HG03097 (cell line): ENCODE measurements around the gene GSN.

Experiments
- ATAC-seq: cut with Tn5 transposase; IDR thresholded peaks from one replicate; pipeline ENCODE4 v1.9.1; 2021; ENCODE audit not compliant: unreplicated experiment, low FRiP score

GSN gene

DNA sequence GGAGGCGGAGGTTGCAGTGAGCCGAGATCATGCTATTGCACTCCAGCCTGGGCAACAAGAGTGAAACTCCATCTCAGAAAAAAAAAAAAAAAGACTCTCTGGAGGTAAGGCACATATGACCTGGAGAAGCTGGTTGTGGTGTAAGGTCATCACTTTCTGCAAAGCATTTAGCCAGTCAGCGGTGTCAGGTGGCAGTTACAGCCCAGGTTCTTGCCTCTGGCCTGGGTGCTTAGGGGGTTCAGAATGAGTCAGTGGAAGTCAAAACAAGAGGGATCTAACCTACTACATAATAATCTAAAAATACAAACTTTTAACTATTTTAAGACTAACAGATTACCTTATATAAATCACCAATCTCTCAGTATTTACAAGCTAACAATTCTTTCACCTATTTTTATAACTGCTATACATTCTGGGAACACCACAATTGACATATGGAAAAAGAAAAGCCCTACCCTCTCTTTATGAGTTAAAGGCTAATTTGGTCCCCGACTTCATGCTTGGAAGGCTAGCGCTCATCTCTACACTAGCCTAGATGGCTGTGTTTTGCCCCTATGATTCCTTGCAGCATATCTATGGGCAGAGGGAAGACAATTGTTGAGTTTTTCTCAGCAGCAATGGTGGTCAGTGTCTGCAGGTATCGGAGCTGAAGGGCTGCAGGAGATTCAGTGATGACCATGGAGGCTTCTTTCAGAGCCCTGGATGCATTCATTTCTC is 72.9 kb downstream of the GSN start:
- ATAC-seq, result no peak

DNA sequence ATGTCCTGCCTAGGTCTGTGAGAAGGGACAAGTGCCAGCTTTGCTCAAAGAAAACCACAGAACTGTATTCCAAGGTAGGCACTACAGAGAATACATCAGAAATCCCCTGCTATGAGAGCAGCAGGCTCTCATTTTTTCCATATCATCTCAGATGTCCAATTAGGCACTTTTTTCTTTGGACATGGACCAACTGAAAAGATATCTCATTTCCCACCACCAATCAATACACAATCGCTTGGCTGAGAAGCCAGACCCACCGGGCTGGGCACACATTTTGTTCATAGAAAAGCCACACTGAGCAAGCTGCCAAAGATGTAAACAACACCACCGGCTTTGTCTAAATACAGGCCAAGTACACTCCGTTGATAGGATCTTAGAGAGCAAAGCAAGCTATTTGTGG is 76.2 kb downstream of the GSN start:
- no peak for ATAC-seq

DNA sequence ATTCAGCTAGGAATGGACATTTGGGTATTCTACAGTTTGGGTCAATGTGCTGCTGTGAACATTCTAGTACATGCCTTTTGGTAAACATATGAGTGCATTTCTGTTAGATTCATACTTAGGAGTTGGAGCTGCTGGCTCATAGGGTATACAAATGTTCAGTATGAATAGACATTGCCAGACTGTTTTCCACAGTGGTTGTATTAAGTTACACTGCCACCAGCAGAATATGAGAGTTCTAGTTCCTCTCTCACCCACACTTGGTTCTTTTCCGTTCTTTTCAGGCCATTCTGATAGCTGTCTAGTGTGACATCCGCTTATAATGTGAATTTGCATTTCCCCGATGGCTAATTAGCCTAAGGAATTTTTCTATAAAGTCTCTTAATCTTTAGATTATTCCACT is 77.1 kb downstream of the GSN start:
- ATAC-seq, result no peak

DNA sequence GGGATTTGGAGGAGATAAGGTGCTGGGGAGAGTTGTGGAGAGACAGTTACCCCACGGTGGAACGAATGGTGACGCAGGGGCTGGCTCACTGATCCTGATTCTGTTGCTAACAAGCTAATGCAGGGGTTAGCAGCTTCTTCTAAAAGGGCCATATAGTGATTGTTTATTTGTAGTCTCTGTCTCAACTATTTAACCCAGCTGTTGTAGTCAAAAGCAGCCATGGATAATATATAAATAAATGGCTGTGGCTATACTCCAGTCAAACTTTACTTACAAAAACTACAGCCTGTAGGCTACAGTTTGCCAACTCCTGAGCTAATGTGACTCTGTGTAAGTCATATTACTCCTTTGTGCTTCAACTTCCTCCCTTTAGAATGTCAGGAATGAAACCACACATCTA is 80.3 kb downstream of the GSN start:
- no peak for ATAC-seq

DNA sequence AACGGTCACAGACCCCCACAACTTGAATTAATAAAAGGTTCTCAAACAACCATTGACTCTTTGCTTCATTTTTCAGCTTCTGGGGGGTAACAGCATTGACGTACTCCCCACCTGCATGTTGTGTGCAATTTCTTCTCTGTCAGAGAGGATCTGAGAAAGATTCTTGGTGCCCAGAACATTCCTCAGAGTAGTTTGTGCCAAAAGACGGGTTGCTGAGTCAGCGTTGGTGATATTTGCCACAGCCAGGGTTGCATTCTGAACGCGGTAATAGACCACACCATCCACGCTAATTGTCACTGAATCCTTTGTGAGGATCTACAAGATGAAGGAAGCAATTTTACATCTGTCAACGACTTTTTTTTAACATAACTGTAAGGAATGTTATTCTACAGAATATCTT is 81.0 kb downstream of the GSN start:
- no peak for ATAC-seq

DNA sequence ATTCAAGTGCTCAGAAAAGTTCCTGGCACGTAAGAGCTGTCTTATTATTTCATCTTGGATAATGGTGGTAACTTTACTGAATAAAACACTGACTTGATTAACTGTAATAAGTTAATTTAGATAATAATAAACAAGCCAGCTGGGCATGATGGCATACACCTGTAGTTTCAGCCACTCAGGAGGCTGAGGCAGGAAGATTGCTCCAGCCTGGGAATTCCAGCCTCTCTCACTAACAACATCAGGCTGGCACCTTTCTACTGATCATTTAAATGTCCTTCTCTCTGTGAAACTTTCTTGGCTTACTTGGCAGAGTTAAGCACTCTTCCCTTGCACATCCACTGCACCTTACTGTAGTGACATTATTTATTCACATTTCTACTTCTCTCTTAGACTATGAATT is 82.1 kb downstream of the GSN start:
- no peak for ATAC-seq

DNA sequence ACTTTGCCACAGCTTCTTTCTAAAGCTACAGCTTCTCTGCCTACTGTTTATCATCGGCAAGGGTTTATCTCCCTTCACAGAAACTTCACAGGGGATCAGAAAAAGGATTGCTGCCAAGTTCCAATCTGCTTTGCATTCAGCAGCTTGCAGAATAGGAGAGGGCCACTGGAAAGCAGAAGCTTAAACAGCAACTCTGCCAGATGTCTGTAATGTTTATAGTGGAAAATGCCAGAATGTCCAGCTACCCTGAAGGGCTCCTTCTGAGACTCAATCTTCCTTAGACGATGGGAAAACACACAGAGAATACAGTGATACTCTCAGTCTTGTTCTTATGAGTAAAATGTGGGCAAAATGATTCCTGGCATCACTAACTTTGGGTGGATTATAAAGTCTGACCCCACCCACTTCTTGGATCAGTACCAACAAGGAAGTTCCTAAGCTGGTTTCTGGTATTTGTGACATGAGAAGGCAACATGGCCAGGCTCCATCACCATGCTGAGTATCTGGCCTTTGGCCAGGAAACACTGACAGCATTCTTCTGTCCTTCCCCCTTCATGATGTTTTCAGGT is 83.1 kb downstream of the GSN start:
- no peak for ATAC-seq

DNA sequence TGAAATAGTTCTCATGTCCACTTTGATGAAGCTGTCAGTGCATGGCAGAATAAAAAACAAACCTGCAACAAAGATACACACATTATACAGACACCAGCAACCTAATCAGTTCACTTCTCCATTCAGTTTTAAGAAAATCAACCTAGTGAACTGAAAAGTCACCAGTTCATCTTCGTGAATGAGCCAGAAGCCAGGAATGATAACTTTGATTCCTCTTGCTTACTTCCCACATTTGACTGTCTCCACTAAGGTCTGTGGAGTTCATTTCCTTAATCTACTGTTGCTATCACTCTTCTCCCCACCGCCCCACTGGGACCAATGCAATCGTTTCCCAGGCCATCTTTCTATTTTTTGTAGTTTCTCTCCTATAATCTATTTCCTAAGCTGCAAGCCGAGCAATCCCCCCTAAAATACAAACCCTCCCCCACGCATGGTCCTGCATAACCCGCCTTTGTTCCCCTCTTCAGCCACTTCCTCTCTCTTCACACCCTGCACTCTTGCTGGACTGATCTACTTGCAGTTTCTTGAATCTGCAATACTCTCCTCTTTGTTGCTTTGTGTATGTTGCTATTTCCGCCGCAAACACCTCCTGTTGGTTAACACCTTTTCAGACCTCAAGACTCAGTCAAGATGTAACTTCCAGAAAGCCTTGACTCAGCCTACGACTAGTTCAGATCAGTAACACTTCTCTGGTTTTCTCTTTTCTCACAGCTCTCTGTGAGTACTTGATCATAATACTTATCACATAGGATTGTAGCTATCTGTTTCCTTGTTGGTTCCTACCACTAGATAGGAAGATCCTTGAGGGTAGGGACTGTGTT is 85.5 kb downstream of the GSN start:
- peak; percentile 92 for ATAC-seq

DNA sequence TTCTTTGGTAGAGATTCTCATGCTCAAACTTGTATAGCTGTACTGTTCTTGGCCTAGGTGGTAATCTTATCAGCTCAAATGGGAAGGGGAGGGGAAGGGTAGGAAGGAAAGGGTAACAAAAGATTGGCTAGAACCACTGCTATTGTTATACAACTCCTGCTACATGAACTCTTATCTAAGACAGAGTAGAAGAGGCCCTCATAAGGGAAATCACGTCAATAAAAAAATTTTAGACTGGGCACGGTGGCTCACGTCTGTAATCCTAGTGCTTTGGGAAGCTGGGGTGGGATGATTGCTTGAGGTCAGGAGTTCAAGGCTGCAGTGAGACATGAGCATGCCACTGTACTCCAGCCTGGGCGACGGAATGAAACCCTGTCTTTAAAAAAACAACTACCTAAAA is 86.2 kb downstream of the GSN start:
- ATAC-seq, result no peak

DNA sequence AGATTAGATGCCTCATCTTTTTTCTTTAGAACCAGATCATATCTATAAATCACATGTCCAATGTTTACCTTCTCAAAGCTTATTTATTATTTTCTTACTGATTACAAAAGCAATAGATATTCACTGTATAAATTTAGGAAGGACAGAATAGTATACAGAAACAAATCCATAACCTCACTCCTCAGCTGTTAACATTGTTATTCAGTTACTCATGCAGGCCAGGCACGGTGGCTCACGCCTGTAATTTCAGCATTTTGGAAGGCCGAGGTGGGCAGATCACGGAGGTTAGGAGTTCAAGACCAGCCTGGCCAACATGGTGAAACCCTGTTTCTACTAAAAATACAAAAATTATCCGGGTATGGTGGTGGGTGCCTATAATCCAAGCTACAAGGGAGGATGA is 86.8 kb downstream of the GSN start:
- ATAC-seq, result no peak

DNA sequence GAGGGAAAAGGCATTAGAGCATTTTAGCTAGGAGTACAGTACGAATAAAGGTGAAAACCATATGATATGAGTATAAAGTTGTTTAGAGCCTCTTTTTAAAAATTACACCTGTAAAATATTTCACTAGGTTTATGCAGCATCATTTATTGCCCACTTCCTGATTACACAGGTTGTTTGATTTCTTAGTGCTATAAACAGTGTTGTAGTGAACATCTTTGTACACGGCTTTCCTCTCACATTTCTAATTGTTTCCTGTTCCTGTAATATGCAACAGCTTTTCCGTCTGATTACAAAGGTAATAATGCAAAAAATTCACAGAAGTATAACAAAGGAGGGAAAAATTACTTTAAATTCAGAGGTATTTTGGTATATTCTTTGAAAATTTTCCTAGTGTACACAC is 89.0 kb downstream of the GSN start:
- no peak for ATAC-seq

DNA sequence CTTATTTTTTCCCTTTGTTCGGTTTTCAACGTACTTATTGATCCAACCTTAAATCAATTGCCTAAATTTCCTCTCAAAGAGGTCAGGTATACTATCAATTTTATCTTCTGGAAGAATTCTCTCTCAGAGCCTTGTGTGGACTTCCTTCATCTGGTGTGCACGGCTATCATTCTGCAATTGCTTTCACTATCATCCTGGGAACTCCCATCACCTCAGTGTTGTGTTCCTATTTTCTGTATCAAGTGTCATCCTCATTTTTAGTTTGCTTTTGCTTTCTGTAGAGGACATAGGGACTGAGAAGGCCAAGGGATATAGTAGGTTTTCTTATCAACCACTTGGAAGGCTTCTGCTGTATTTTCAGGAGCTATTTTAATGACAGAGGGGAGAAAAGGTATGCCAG is 90.8 kb downstream of the GSN start:
- peak; percentile 56 for ATAC-seq

DNA sequence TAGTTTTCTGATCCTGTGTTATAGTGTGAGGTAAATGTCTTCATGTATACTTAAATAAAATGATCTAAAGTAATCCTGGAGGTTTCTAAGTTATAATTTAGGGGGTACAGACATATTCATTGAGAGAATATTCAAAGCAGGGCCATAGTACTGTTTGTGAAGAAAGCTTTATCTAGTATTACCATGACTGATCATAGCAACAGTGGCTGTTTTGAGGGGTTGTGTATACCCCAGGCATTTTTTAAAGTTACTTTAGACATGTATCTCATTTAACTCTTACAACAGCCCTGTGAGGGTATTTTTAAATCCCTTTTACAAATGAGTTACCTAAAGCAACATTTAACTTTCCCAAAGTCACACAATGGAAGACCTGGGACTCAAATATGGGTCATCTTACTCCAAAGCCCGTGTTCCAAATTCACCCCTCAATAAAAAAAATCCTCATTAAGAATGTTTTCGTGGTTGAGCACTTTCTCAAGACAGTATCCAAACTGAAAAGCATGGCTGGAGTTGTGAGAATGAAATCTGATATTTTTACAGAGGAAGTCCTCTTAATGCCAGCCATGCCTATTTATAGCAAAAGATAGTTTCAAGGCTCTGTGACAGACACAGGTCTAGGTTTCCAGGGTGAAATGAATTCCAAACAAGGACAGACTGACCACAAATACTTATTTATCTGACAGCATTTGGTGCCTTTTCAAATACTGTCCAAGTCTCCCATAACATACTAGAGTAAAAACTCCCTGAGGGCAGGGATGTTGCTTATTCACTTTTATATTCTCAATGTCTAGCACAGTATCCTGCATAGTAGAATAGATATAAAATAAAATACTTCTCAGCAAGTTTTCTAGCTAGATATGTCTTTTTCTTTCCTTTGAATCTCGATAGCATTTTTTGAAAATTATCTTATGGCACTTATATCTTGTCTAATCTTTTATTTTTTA is 91.7 kb downstream of the GSN start:
- ATAC-seq, result no peak

DNA sequence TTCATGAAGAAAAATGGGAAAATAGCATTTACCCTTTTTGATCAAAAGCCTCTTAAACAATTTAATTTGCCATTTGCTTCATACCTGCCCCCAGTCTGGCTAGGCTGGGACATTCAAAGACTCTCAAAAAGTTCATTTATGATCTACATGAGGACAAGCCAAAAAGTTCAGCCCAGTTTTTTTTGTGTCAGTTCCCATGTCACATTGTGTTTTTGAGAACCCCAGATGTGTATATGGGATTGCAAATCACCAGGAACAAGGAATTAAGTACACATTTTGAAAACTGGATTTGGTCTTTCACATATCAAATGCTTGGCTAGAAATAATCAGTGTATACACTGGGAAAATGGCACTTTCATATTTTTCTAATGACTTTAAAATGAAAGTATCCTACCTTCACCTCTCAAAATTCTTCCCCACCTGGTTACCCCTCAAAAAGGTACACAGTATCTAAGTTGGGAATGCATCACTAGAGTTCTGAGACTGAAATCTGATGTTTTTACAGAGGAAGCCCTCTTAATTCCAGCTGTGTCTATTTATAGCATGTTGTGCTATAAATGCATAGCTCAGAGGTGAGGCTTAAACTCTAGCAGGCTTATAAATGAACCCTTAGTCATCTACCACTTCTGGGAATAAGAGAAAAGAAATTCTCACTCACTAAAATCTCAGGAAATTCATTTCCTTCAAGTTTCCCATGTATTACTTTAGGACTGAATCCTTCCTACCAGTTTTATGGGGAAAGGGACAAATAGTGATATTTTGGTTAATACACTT is 92.8 kb downstream of the GSN start:
- ATAC-seq, result no peak

DNA sequence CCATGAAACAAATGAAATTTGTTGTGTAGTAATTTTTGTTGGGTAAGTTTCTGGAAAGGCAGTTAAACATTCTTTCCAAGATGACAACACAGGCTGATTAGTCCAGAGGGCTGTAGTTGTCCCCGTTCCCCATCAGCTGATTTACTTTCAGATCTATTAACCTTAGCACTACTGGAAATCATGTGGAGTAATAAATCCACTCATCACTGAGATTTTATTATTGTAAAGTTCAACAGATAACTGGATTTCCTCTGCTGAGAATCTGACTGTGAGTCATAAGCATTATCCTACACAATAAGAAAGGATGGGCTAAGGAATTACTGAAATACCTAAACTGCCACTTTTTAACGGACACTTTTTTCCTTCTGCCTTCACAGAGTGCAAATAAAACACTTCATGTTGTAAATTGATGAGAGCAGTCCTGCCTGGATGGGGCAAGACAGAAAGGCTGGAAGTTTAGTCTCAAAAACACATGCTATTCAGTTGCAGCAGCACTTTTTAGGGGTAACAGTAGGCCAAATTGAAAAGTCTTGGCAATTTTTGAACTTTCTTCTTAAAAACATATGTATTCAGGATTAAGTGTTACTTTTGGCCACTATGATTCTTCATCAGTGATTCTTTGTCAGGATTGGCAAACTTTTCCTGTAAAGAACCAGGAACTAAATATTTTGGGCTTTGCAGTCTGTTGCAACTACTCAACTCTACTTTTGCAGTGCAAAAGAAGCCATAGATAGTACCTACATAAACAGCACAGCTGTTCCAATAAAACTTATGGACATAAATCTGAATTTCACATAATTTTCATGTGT is 95.1 kb downstream of the GSN start:
- ATAC-seq, result no peak

DNA sequence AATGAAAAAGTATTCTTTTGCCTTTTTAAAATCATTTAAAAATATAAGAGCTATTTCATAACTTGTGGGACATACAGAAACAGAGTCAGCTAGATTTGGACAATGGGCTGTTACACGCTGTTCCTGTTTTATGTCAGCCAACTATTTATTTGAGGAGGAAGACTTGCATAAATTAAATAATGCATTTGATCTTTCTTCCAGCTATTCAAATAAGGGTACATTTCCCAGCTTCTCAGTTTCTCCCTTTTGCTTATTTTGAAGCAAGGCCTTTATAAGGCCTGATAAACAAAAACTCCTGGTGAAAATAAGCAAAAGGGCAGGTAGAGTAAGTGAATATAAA is 95.6 kb downstream of the GSN start:
- no peak for ATAC-seq

DNA sequence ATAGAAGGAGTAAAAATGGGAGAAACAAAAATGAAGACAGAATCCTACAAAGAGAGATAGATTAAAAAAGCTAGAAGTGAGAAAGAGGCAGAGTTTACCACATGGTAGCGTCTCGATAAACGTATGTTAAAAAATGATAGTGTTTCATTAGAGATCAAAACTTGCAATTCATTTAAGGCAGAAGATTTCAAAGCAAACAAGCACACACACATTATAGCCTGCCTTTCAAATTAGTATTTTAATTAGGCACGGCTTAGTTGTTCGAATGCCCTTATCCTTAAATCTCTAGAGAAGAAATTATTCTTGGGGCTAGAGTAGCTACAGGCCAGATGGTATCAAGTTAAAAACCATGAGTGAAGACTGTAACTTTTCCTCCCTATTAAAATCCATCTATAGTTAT is 96.1 kb downstream of the GSN start:
- no peak for ATAC-seq

DNA sequence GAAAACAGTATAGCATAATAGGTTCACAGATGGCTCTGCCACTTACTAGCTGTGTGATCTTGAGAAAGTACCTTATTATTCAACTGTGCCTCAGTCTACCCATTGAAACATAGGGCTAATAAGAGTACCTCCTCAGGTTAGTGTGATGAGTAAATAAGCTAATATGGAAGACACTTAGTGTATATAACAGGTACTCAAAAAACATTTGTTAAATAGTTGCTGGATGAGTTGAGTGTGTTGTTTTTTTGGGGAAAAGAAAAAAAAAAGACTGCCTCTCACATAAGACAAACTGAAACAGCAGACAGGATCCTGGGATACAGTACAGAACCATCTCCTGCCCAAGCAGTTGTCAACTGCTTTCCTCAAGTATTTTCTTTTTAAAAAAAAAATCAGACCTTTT is 96.9 kb downstream of the GSN start:
- ATAC-seq, result no peak

DNA sequence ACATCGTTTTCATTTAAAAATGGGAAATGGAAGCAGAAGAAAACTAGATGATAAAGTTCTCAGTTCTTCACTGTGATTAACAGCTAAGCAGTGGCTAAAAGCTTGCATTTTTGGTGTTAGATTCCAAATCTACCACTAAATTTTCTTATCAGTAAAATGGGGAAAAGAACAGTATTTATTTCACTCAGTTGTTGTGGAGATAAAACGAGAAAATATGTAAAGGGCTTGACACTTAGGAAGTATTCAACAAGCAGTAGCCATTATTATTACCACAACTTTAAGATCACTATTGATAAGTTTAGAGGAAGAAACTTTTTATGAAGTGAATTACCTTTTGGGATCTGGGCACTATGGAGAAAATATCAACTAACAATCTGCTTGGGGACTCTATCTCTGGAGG is 97.6 kb downstream of the GSN start:
- ATAC-seq, result no peak
